ENCODE measurements around the gene P3H3.

- no peak for TF ChIP-seq POLR2A (IDR thresholded peaks at IDR 0.05)
- TF ChIP-seq, protein P1, sequence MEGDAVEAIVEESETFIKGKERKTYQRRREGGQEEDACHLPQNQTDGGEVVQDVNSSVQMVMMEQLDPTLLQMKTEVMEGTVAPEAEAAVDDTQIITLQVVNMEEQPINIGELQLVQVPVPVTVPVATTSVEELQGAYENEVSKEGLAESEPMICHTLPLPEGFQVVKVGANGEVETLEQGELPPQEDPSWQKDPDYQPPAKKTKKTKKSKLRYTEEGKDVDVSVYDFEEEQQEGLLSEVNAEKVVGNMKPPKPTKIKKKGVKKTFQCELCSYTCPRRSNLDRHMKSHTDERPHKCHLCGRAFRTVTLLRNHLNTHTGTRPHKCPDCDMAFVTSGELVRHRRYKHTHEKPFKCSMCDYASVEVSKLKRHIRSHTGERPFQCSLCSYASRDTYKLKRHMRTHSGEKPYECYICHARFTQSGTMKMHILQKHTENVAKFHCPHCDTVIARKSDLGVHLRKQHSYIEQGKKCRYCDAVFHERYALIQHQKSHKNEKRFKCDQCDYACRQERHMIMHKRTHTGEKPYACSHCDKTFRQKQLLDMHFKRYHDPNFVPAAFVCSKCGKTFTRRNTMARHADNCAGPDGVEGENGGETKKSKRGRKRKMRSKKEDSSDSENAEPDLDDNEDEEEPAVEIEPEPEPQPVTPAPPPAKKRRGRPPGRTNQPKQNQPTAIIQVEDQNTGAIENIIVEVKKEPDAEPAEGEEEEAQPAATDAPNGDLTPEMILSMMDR (IDR thresholded peaks at IDR 0.05): no peak
- no peak for TF ChIP-seq POLR2AphosphoS5 (IDR thresholded peaks at IDR 0.05)
- TF ChIP-seq EP300 (IDR thresholded peaks at IDR 0.05): no peak
These were observed 25.4 kb downstream of the P3H3 start for GRCh38 chr12:6853626-6854025.
